GM12891 (cell line): Measurements from ENCODE around the gene GRM1.

Source experiments
- DNase-seq: peaks from one replicate; pipeline ENCODE4 v3.0.0; 2011; ENCODE audit warnings: low spot score; ENCODE audit not compliant: insufficient read length
- FAIRE-seq: peaks from 2 replicates; lab custom pipeline; 2011; peaks lifted over from hg19 to GRCh38; lab: Jason Lieb, UNC
- PAX5 ChIP-seq: IDR thresholded peaks from 2 replicates; pipeline ENCODE4 v1.6.1; 2011; ENCODE audit warnings: low read length, moderate library complexity, mild to moderate bottlenecking; ENCODE audit not compliant: insufficient read depth, severe bottlenecking
- POLR2A ChIP-seq: IDR thresholded peaks from 2 replicates; pipeline ENCODE4 v1.6.1; 2011; ENCODE audit warnings: low read depth, low read length, control low read depth
- POLR2AphosphoS5 ChIP-seq: IDR thresholded peaks from 2 replicates; pipeline ENCODE4 v1.6.1; 2011; ENCODE audit warnings: low read depth, low read length, control low read depth
- POU2F2 ChIP-seq: IDR thresholded peaks from 2 replicates; pipeline ENCODE4 v1.6.1; 2011; ENCODE audit warnings: low read depth, mild to moderate bottlenecking, control low read depth, low read length, moderate library complexity
- SPI1 ChIP-seq: IDR thresholded peaks from 2 replicates; pipeline ENCODE4 v1.6.1; 2011; ENCODE audit warnings: low read depth, low read length, control low read depth
- TAF1 ChIP-seq: IDR thresholded peaks from 2 replicates; pipeline ENCODE4 v1.6.1; 2011; ENCODE audit warnings: low read depth, low read length, control low read depth

The GRM1 gene

DNA sequence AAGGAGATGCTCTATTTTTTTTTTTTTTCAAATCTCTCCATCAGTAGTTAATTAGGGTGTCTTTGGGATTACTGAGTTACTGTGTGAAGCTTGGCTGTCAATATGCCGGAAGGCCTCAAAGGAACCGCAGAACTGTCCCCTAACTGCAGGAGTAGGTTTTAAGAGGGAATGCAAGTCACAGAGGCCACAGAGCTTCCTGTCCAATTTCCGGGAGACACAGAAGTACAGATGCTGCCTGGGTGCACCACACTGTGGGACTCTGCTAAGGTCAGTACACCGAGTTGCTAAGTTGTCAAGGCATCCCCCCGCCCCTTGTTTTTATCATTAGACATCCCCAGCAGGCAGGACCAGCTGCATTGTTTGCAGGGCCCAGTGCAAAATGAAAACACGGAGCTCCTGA, 394.6 kb downstream of the GRM1 start:
- FAIRE-seq (no peak), DNase-seq (no peak)

DNA sequence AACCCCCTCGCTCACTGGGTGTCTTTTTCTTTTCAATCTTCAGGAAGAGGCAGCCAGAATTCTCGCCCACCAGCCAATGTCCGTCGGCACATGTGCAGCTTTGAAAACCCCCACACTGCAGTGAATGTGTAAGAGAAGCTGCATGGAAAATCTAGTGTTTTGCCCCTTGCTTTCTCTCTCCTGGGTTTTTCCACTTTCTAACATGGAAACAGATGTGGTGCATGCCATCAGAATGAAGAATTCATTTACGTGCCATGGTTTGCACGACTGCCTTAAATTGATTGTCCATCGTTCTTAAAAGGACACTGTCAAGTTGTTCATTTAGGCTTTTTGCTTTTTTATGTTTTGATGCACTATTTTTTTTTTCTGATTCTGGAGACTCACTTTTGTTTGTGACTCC, 397.7 kb downstream of the GRM1 start:
- TF ChIP-seq PAX5: no peak
- no peak for TF ChIP-seq POLR2A
- TF ChIP-seq TAF1: no peak
- TF ChIP-seq POLR2AphosphoS5: no peak
- no peak for TF ChIP-seq SPI1
- no peak for TF ChIP-seq POU2F2

More for the DNA sequence above, 394.6 kb downstream of the GRM1 start:
- TF ChIP-seq PAX5 (no peak), POLR2A (no peak)

DNA sequence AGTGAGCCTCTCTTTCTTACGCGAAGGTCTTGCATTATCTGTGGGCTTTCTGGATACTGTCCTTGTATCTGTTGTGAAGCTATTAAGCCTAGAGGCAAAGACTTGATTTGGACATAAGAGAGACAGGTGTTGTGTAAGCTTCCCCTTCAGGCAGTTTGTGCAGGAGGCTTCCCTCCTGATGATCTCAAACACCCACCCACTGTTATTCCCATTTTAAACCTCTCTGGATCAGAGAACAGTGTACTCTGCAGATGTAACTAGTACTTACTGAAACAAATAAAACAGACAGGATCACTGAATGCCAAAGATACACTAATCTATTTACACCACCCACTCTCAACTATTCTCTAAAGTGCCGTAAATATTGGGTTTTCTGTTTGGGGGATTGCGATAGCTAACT, 401.0 kb downstream of the GRM1 start:
- no peak for TF ChIP-seq POLR2A
- TF ChIP-seq PAX5: no peak
- no peak for DNase-seq
- FAIRE-seq: no peak

More for the DNA sequence above, 397.7 kb downstream of the GRM1 start:
- DNase-seq: no peak
- no peak for FAIRE-seq

DNA sequence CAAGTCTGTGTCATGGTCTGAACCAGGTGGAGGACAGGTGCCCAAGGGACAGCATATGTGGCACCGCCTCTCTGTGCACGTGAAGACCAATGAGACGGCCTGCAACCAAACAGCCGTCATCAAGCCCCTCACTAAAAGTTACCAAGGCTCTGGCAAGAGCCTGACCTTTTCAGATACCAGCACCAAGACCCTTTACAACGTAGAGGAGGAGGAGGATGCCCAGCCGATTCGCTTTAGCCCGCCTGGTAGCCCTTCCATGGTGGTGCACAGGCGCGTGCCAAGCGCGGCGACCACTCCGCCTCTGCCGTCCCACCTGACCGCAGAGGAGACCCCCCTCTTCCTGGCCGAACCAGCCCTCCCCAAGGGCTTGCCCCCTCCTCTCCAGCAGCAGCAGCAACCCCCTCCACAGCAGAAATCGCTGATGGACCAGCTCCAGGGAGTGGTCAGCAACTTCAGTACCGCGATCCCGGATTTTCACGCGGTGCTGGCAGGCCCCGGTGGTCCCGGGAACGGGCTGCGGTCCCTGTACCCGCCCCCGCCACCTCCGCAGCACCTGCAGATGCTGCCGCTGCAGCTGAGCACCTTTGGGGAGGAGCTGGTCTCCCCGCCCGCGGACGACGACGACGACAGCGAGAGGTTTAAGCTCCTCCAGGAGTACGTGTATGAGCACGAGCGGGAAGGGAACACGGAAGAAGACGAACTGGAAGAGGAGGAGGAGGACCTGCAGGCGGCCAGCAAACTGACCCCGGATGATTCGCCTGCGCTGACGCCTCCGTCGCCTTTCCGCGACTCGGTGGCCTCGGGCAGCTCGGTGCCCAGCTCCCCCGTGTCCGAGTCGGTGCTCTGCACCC, 405.2 kb downstream of the GRM1 start:
- FAIRE-seq: no peak
- DNase-seq: no peak

DNA sequence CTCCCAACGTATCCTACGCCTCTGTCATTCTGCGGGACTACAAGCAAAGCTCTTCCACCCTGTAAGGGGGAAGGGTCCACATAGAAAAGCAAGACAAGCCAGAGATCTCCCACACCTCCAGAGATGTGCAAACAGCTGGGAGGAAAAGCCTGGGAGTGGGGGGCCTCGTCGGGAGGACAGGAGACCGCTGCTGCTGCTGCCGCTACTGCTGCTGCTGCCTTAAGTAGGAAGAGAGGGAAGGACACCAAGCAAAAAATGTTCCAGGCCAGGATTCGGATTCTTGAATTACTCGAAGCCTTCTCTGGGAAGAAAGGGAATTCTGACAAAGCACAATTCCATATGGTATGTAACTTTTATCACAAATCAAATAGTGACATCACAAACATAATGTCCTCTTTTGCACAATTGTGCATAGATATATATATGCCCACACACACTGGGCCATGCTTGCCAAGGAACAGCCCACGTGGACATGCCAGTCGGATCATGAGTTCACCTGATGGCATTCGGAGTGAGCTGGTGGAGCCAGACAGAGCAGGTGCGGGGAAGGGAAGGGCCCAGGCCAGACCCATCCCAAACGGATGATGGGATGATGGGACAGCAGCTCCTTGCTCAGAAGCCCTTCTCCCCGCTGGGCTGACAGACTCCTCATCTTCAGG, 406.0 kb downstream of the GRM1 start:
- no peak for DNase-seq
- no peak for FAIRE-seq
- TF ChIP-seq POU2F2: no peak
- TF ChIP-seq PAX5: no peak
- no peak for TF ChIP-seq POLR2A
- TF ChIP-seq SPI1: no peak
- TF ChIP-seq TAF1: no peak
- TF ChIP-seq POLR2AphosphoS5: no peak

More for the DNA sequence above, 405.2 kb downstream of the GRM1 start:
- TF ChIP-seq POU2F2 (no peak), POLR2AphosphoS5 (no peak), PAX5 (no peak), TAF1 (no peak), SPI1 (no peak), POLR2A (no peak)

DNA sequence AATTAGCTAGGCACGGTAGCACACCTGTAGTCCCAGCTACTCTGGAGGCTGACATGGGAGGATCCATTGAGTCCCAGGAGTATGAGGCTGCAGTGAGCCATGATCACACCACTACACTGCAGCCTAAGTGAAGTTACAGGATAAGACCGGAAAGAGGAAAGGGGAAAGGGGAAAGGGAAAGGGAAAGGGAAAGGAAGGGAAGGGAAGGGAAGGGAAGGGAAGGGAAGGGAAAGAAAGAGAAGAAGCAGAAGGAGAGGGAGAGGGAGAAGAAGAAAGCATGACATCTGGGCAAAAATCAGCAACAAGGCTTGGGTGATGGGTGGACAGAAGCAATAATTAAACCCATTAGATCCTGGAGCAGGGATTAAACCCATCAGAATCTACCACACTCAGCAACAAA, 413.0 kb downstream of the GRM1 start:
- FAIRE-seq: no peak
- no peak for DNase-seq
- TF ChIP-seq TAF1: no peak
- TF ChIP-seq POLR2AphosphoS5: no peak
- TF ChIP-seq PAX5: no peak
- TF ChIP-seq SPI1: no peak
- no peak for TF ChIP-seq POU2F2
- TF ChIP-seq POLR2A: no peak

DNA sequence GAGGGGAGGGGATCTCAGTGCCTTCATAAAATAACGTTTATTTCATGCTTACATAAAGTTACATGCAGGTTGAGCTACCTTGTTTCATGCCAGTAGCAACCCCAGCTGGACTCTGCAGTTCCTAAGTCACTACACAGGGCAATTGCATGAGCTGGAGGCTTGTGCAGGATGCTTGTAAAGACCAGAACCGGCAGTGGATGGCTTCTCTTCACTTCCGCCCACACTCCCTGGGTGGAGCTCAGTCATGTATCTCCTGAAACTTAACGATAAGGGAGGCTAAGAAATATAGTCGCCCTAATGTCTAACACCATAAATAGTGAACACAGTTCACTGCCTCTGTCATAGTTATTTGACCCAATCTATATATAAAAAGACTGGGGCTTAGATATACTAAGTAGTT, 415.3 kb downstream of the GRM1 start:
- FAIRE-seq (no peak), DNase-seq (no peak)

DNA sequence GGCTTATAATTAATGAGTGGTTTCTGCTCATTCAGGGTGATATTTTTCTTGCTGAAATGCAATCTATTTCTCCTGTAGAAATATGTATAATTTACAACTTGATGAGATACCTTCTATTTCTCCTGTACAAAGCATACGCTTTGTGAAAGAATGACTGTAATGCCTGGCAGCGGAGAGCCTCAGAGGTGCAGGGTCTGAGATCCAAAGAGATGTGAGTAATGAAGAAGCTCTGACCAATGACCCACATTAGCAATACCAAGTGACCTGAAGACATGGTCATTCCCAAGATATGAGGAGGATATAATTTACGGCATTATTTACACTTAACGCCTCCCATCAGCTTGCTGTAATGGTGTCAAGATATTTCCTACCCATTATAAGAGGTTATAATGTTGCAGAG, 416.4 kb downstream of the GRM1 start:
- no peak for FAIRE-seq
- TF ChIP-seq TAF1 (no peak), POU2F2 (no peak), SPI1 (no peak)

More for the DNA sequence above, 415.3 kb downstream of the GRM1 start:
- TF ChIP-seq PAX5 (no peak), TAF1 (no peak), POU2F2 (no peak), SPI1 (no peak), POLR2AphosphoS5 (no peak), POLR2A (no peak)

DNA sequence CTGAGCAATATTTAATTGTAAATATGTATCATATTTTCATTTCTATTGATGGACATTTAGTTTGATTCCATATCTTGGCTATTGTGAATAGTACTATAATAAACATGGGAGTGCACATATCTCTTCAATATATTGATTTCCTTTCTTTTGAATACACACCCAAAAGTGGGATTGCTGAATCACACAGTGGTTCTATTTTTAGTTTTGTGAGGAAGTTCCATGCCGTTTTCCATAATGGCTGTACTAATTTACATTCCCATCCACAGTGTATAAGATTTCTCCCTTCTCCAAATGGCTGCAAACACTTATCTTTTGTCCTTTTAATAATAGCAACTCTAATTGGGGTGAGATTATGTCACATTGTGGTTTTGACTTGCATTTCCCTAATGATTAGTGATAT, 428.0 kb downstream of the GRM1 start:
- FAIRE-seq: no peak
- TF ChIP-seq POLR2A (no peak), POU2F2 (no peak), PAX5 (no peak), POLR2AphosphoS5 (no peak), SPI1 (no peak), TAF1 (no peak)

More for the DNA sequence above, 416.4 kb downstream of the GRM1 start:
- DNase-seq: no peak

DNA sequence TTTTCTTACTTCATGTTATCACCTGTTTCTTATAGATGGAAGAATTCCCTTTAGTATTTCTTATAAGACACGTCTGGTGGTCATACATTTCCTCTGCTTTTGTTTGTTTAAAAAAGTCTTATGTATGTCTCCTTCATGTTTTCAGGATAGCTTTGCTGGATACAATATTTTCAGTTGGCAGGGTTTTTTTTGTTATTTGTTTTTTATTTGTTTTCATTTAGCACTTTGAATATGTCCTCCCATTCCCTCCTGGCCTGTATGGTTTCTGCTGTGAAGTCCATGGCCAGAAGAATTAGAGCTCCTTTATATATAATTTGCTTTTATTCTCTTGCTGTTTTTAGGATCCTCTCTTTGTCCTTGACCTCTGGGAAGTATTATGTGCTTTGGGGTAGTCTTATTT, 432.1 kb downstream of the GRM1 start:
- FAIRE-seq (no peak), DNase-seq (no peak)
- TF ChIP-seq PAX5 (no peak), POU2F2 (no peak), SPI1 (no peak), POLR2AphosphoS5 (no peak), TAF1 (no peak), POLR2A (no peak)

More for the DNA sequence above, 428.0 kb downstream of the GRM1 start:
- no peak for DNase-seq

DNA sequence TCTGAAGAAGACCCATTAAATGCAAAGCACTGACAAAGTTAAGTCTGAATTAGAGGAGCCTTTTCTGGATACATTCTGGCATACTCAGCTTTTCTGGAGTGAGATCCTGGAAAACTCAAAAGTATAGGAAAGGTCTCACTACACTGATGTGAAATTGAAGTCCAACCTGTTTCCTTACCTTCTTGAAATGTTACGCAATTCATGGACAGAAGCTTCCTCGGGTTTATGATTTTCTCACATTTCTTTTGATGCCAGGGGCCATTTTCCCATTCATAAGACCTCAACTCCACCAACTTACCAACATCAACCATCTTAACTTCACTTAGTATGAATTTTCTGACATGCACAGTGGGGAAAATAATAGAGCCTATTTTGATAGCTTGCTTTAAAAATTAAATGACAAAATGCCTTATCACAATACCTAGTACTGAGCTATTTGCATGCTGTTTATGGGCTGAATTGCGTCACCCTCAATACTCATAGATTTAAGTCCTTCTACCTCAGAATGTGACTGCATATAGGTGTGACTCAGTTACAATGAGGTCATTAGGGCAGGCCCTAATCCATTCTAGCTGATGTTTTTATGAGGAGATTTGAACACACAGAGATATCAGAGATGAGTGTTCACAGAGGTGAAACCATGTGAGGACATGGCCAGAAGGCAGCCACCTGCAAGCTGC, 441.4 kb downstream of the GRM1 start:
- DNase-seq (no peak), FAIRE-seq (no peak)
- TF ChIP-seq PAX5 (no peak), TAF1 (no peak), POU2F2 (no peak), POLR2AphosphoS5 (no peak), POLR2A (no peak), SPI1 (no peak)
